ENCODE measurements around the gene OR4N2. TPM values are rescaled to one million over a fixed set of nuclear protein-coding genes. Genes with fewer than 3 reads are reported as not detected.
"Not testable (repeated sequence)": the region's sequence is repeated elsewhere in the genome, so short reads cannot be mapped to it uniquely, and the experiment has no call there.

The OR4N2 gene
- total and polyA plus RNA-seq, 4 donors: not detected

GRCh38 chr14:19796520-19797108 lies 7.0 kb upstream of the OR4N2 start:
- not testable (repeated sequence) for H3K36me3 ChIP-seq (ENCODE audit: control insufficient read depth, insufficient read depth, low read length); DNase-seq (ENCODE audit: low read depth in 4 of 6, low spot score in 6 of 6); H3K27me3 ChIP-seq (ENCODE audit: control insufficient read depth, insufficient read depth, low read length); H3K27ac ChIP-seq (ENCODE audit: low read depth, low read length); H3K4me3 ChIP-seq (ENCODE audit: low read depth, low read length); H3K4me1 ChIP-seq (ENCODE audit: control insufficient read depth, insufficient read depth, low read length)
- H3K9me3 ChIP-seq (ENCODE audit: control insufficient read depth, insufficient read depth, low read length): peaks cover 17% of the 10 kb centered on the region
- WGBS (ENCODE audit: insufficient coverage): 71% methylated on average over 5 of the region's 10 CpGs

GRCh38 chr14:19799880-19800279 lies 3.7 kb upstream of the OR4N2 start:
- H3K27ac ChIP-seq (ENCODE audit: low read depth, low read length): no peak overlapping the region
- DNase-seq (ENCODE audit: low read depth in 4 of 6, low spot score in 6 of 6): no peak
- H3K27me3 ChIP-seq (ENCODE audit: control insufficient read depth, insufficient read depth, low read length): no peaks in the 10 kb centered on the region
- H3K9me3 ChIP-seq (ENCODE audit: control insufficient read depth, insufficient read depth, low read length): peaks cover 14% of the 10 kb centered on the region
- no peak overlapping the region for H3K4me3 ChIP-seq (ENCODE audit: low read depth, low read length)
- no peaks in the 10 kb centered on the region for H3K36me3 ChIP-seq (ENCODE audit: control insufficient read depth, insufficient read depth, low read length)
- WGBS (ENCODE audit: insufficient coverage): 71% methylated on average over 4 of the region's 5 CpGs
- no peaks in the 10 kb centered on the region for H3K4me1 ChIP-seq (ENCODE audit: control insufficient read depth, insufficient read depth, low read length)

- no peaks in the 10 kb centered on the region for H3K36me3 ChIP-seq (ENCODE audit: control insufficient read depth, insufficient read depth, low read length)
- peaks cover 14% of the 10 kb centered on the region for H3K9me3 ChIP-seq (ENCODE audit: control insufficient read depth, insufficient read depth, low read length)
- 76% methylated on average over 14 of the region's 17 CpGs for WGBS (ENCODE audit: insufficient coverage)
- DNase-seq (ENCODE audit: low read depth in 4 of 6, low spot score in 6 of 6): no peak
- no peaks in the 10 kb centered on the region for H3K27me3 ChIP-seq (ENCODE audit: control insufficient read depth, insufficient read depth, low read length)
- no peak overlapping the region for H3K27ac ChIP-seq (ENCODE audit: low read depth, low read length)
- no peaks in the 10 kb centered on the region for H3K4me1 ChIP-seq (ENCODE audit: control insufficient read depth, insufficient read depth, low read length)
- no peak overlapping the region for H3K4me3 ChIP-seq (ENCODE audit: low read depth, low read length)
Observed at GRCh38 chr14:19800282-19801117, 3.1 kb upstream of the OR4N2 start.

- Histone ChIP-seq H3K9me3 (ENCODE audit: control insufficient read depth, insufficient read depth, low read length) (peaks cover 15% of the 10 kb centered on the region), H3K36me3 (ENCODE audit: control insufficient read depth, insufficient read depth, low read length) (no peaks in the 10 kb centered on the region), H3K27ac (ENCODE audit: low read depth, low read length) (no peak overlapping the region), H3K4me3 (ENCODE audit: low read depth, low read length) (no peak overlapping the region), H3K4me1 (ENCODE audit: control insufficient read depth, insufficient read depth, low read length) (no peaks in the 10 kb centered on the region), H3K27me3 (ENCODE audit: control insufficient read depth, insufficient read depth, low read length) (no peaks in the 10 kb centered on the region)
- DNase-seq (ENCODE audit: low read depth in 4 of 6, low spot score in 6 of 6): no peak
- 64% methylated on average over 8 of the region's 13 CpGs for WGBS (ENCODE audit: insufficient coverage)
Observed at GRCh38 chr14:19801118-19801464, 2.5 kb upstream of the OR4N2 start.

GRCh38 chr14:19813171-19813920 lies 9.8 kb downstream of the OR4N2 start:
- H3K36me3 ChIP-seq (ENCODE audit: control insufficient read depth, insufficient read depth, low read length); DNase-seq (ENCODE audit: low read depth in 4 of 6, low spot score in 6 of 6); H3K4me1 ChIP-seq (ENCODE audit: control insufficient read depth, insufficient read depth, low read length); H3K27ac ChIP-seq (ENCODE audit: low read depth, low read length); H3K4me3 ChIP-seq (ENCODE audit: low read depth, low read length); H3K9me3 ChIP-seq (ENCODE audit: control insufficient read depth, insufficient read depth, low read length); H3K27me3 ChIP-seq (ENCODE audit: control insufficient read depth, insufficient read depth, low read length): not testable (repeated sequence)
- 82% methylated on average over 2 of the region's 4 CpGs for WGBS (ENCODE audit: insufficient coverage)

GRCh38 chr14:19819879-19820278 lies 16.3 kb downstream of the OR4N2 start:
- H3K9me3 ChIP-seq (ENCODE audit: control insufficient read depth, insufficient read depth, low read length); H3K36me3 ChIP-seq (ENCODE audit: control insufficient read depth, insufficient read depth, low read length); H3K4me1 ChIP-seq (ENCODE audit: control insufficient read depth, insufficient read depth, low read length); DNase-seq (ENCODE audit: low read depth in 4 of 6, low spot score in 6 of 6); H3K27ac ChIP-seq (ENCODE audit: low read depth, low read length); H3K4me3 ChIP-seq (ENCODE audit: low read depth, low read length); H3K27me3 ChIP-seq (ENCODE audit: control insufficient read depth, insufficient read depth, low read length): not testable (repeated sequence)
- WGBS (ENCODE audit: insufficient coverage): no CpG with 5 or more reads among the region's 1 CpG

GRCh38 chr14:19821016-19821415 lies 17.4 kb downstream of the OR4N2 start:
- 66% methylated on average over 3 of the region's 6 CpGs for WGBS (ENCODE audit: insufficient coverage)
- H3K27me3 ChIP-seq (ENCODE audit: control insufficient read depth, insufficient read depth, low read length); H3K27ac ChIP-seq (ENCODE audit: low read depth, low read length): not testable (repeated sequence)

GRCh38 chr14:19823178-19823577 lies 19.6 kb downstream of the OR4N2 start:
- Histone ChIP-seq H3K4me3 (ENCODE audit: low read depth, low read length) (no peak overlapping the region), H3K27ac (ENCODE audit: low read depth, low read length) (no peak overlapping the region), H3K4me1 (ENCODE audit: control insufficient read depth, insufficient read depth, low read length) (no peaks in the 10 kb centered on the region), H3K36me3 (ENCODE audit: control insufficient read depth, insufficient read depth, low read length) (no peaks in the 10 kb centered on the region), H3K27me3 (ENCODE audit: control insufficient read depth, insufficient read depth, low read length) (no peaks in the 10 kb centered on the region), H3K9me3 (ENCODE audit: control insufficient read depth, insufficient read depth, low read length) (peaks cover 7% of the 10 kb centered on the region)
- DNase-seq (ENCODE audit: low read depth in 4 of 6, low spot score in 6 of 6): no peak
- WGBS (ENCODE audit: insufficient coverage): no CpG with 5 or more reads among the region's 1 CpG

More at GRCh38 chr14:19821016-19821415, 17.4 kb downstream of the OR4N2 start:
- not testable (repeated sequence) for DNase-seq (ENCODE audit: low read depth in 4 of 6, low spot score in 6 of 6); H3K4me1 ChIP-seq (ENCODE audit: control insufficient read depth, insufficient read depth, low read length); H3K36me3 ChIP-seq (ENCODE audit: control insufficient read depth, insufficient read depth, low read length); H3K9me3 ChIP-seq (ENCODE audit: control insufficient read depth, insufficient read depth, low read length); H3K4me3 ChIP-seq (ENCODE audit: low read depth, low read length)

- peaks cover 10% of the 10 kb centered on the region for H3K9me3 ChIP-seq (ENCODE audit: control insufficient read depth, insufficient read depth, low read length)
- no CpG with 5 or more reads among the region's 1 CpG for WGBS (ENCODE audit: insufficient coverage)
- no peaks in the 10 kb centered on the region for H3K4me1 ChIP-seq (ENCODE audit: control insufficient read depth, insufficient read depth, low read length)
- no peaks in the 10 kb centered on the region for H3K27me3 ChIP-seq (ENCODE audit: control insufficient read depth, insufficient read depth, low read length)
- no peaks in the 10 kb centered on the region for H3K36me3 ChIP-seq (ENCODE audit: control insufficient read depth, insufficient read depth, low read length)
- no peak overlapping the region for H3K27ac ChIP-seq (ENCODE audit: low read depth, low read length)
- no peak overlapping the region for H3K4me3 ChIP-seq (ENCODE audit: low read depth, low read length)
- no peak for DNase-seq (ENCODE audit: low read depth in 4 of 6, low spot score in 6 of 6)
Observed at GRCh38 chr14:19823765-19824164, 20.2 kb downstream of the OR4N2 start.
